C4-2B (cell line): Measurements from ENCODE around the gene NCOR2.

Experiments used
- ZFX ChIP-seq: fragments of 450-650 bp; IDR thresholded peaks from 2 replicates; pipeline ENCODE4 v1.6.1; 2017
- TF ChIP-seq, protein P1 (sequence below): fragments of 450-650 bp; conservative IDR thresholded peaks from 2 replicates; pipeline ENCODE4 v1.5.1; 2017; ENCODE audit warnings: mild to moderate bottlenecking

DNA sequence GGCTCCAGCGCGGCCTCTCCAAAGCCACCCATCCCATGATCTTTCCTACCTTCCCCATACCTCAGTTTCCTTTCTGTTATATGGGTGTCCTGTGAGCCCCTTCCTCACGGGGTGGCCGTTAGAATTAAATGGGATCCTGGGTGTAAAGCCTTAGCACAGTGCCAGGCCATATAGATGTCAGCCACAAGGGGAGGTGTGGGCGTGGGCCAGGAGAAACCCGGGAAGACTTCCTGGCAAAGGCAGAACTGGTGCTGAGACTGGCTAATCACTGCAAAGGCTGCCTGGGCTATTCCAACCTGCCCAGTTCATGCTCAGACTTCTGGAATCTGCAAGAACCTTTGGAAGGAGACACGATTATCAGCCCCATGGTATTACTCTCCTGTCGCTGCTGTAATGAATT lies 11.0 kb upstream of the NCOR2 start:
- TF ChIP-seq, protein P1, sequence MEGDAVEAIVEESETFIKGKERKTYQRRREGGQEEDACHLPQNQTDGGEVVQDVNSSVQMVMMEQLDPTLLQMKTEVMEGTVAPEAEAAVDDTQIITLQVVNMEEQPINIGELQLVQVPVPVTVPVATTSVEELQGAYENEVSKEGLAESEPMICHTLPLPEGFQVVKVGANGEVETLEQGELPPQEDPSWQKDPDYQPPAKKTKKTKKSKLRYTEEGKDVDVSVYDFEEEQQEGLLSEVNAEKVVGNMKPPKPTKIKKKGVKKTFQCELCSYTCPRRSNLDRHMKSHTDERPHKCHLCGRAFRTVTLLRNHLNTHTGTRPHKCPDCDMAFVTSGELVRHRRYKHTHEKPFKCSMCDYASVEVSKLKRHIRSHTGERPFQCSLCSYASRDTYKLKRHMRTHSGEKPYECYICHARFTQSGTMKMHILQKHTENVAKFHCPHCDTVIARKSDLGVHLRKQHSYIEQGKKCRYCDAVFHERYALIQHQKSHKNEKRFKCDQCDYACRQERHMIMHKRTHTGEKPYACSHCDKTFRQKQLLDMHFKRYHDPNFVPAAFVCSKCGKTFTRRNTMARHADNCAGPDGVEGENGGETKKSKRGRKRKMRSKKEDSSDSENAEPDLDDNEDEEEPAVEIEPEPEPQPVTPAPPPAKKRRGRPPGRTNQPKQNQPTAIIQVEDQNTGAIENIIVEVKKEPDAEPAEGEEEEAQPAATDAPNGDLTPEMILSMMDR = no peak
- no peak for TF ChIP-seq ZFX
